ENCODE results near the gene TAGAP.
"Not testable (repeated sequence)": the region's sequence is repeated elsewhere in the genome, so short reads cannot be mapped to it uniquely, and the experiment has no call there.

TAGAP gene

GRCh38 chr6:159039885-159040258 is 4.9 kb downstream of the TAGAP start:
- Histone ChIP-seq H3K23ac (ENCODE audit: low read depth, low read length, poor library complexity) (no peak overlapping the region), H3K27ac (replicated peaks; ENCODE audit: low read length) (no peak overlapping the region), H3K27me3 (ENCODE audit: control insufficient read depth in 3 of 3, insufficient read depth in 3 of 3, low read depth in 1 of 3, low read length in 3 of 3) (peaks cover 0 to 30% (median 0%) of the 10 kb centered on the region in 3 experiments), H3K4me1 (ENCODE audit: control insufficient read depth in 2 of 2, insufficient read depth in 1 of 2, low read depth in 1 of 2, low read length in 2 of 2) (no peaks in the 10 kb centered on the region), H2BK15ac (ENCODE audit: low read length) (no peak overlapping the region), H3K4me2 (ENCODE audit: insufficient read depth, low read length, poor library complexity, severe bottlenecking) (no peak overlapping the region), H2BK5ac (ENCODE audit: low read length) (no peak overlapping the region), H3K18ac (ENCODE audit: low read length) (no peak overlapping the region), H3K14ac (ENCODE audit: low read length) (no peak overlapping the region), H3K9me3 (replicated peaks in 1 of 2; ENCODE audit: control insufficient read depth in 2 of 2, insufficient read depth in 1 of 2, low read depth in 1 of 2, low read length in 2 of 2) (no peaks in the 10 kb centered on the region), H3K9ac (ENCODE audit: low read depth, low read length, poor library complexity) (no peak overlapping the region), H3K36me3 (replicated peaks in 1 of 2; ENCODE audit: control insufficient read depth in 2 of 2, insufficient read depth in 2 of 2, low read length in 2 of 2) (no peaks in the 10 kb centered on the region), H2AFZ (ENCODE audit: low read length) (no peak overlapping the region), H3K4ac (ENCODE audit: low read length) (no peak overlapping the region), H3K79me1 (ENCODE audit: low read depth, low read length) (no peaks in the 10 kb centered on the region), H3K4me3 (ENCODE audit: low read length in 2 of 2) (no peak overlapping the region), H2BK120ac (ENCODE audit: low read depth, low read length) (no peak overlapping the region), H4K91ac (ENCODE audit: low read depth, low read length, poor library complexity) (no peak overlapping the region), H2AK5ac (ENCODE audit: low read depth, low read length) (no peak overlapping the region), H4K8ac (ENCODE audit: low read depth, low read length) (no peak overlapping the region), H2BK12ac (ENCODE audit: low read length) (no peak overlapping the region)
- DNase-seq (ENCODE audit: low spot score), result no peak
- no CpG with 5 or more reads among the region's 1 CpG for WGBS, 2 donors (ENCODE audit: extremely low coverage in 2 of 2, insufficient read length in 2 of 2, insufficient replicate concordance in 1 of 2)

- H3K36me3 ChIP-seq (replicated peaks in 1 of 2; ENCODE audit: control insufficient read depth in 2 of 2, insufficient read depth in 2 of 2, low read length in 2 of 2), result no peaks in the 10 kb centered on the region
- no peak overlapping the region for H3K14ac ChIP-seq (ENCODE audit: low read length)
- WGBS, 2 donors (ENCODE audit: extremely low coverage in 2 of 2, insufficient read length in 2 of 2, insufficient replicate concordance in 1 of 2), result no CpG with 5 or more reads among the region's 8 CpGs
- H2BK5ac ChIP-seq (ENCODE audit: low read length), result no peak overlapping the region
- H4K91ac ChIP-seq (ENCODE audit: low read depth, low read length, poor library complexity), result no peak overlapping the region
- no peak overlapping the region for H2AK5ac ChIP-seq (ENCODE audit: low read depth, low read length)
- H3K79me1 ChIP-seq (ENCODE audit: low read depth, low read length), result no peaks in the 10 kb centered on the region
- no peak overlapping the region for H3K4ac ChIP-seq (ENCODE audit: low read length)
- no peak overlapping the region for H3K9ac ChIP-seq (ENCODE audit: low read depth, low read length, poor library complexity)
- H4K8ac ChIP-seq (ENCODE audit: low read depth, low read length), result no peak overlapping the region
- H3K27me3 ChIP-seq (ENCODE audit: control insufficient read depth in 3 of 3, insufficient read depth in 3 of 3, low read depth in 1 of 3, low read length in 3 of 3), result peaks cover 0 to 30% (median 0%) of the 10 kb centered on the region in 3 experiments
- no peak overlapping the region for H2BK120ac ChIP-seq (ENCODE audit: low read depth, low read length)
- H3K4me3 ChIP-seq (ENCODE audit: low read length in 2 of 2), result no peak overlapping the region
- H2BK12ac ChIP-seq (ENCODE audit: low read length), result no peak overlapping the region
- H3K9me3 ChIP-seq (replicated peaks in 1 of 2; ENCODE audit: control insufficient read depth in 2 of 2, insufficient read depth in 1 of 2, low read depth in 1 of 2, low read length in 2 of 2), result no peaks in the 10 kb centered on the region
- H2BK15ac ChIP-seq (ENCODE audit: low read length), result no peak overlapping the region
- H3K23ac ChIP-seq (ENCODE audit: low read depth, low read length, poor library complexity), result no peak overlapping the region
- no peak overlapping the region for H2AFZ ChIP-seq (ENCODE audit: low read length)
- H3K18ac ChIP-seq (ENCODE audit: low read length), result no peak overlapping the region
- H3K4me1 ChIP-seq (ENCODE audit: control insufficient read depth in 2 of 2, insufficient read depth in 1 of 2, low read depth in 1 of 2, low read length in 2 of 2), result no peaks in the 10 kb centered on the region
- H3K27ac ChIP-seq (replicated peaks; ENCODE audit: low read length), result no peak overlapping the region
- DNase-seq (ENCODE audit: low spot score), result no peak
- H3K4me2 ChIP-seq (ENCODE audit: insufficient read depth, low read length, poor library complexity, severe bottlenecking), result no peak overlapping the region
These were observed 5.6 kb downstream of the TAGAP start for GRCh38 chr6:159038914-159039884.

GRCh38 chr6:159038318-159038717 is 6.5 kb downstream of the TAGAP start:
- not testable (repeated sequence) for H3K4me1 ChIP-seq (ENCODE audit: control insufficient read depth in 2 of 2, insufficient read depth in 1 of 2, low read depth in 1 of 2, low read length in 2 of 2); H3K18ac ChIP-seq (ENCODE audit: low read length); H2BK15ac ChIP-seq (ENCODE audit: low read length); H3K9ac ChIP-seq (ENCODE audit: low read depth, low read length, poor library complexity); H4K91ac ChIP-seq (ENCODE audit: low read depth, low read length, poor library complexity); H2AFZ ChIP-seq (ENCODE audit: low read length); H3K4me2 ChIP-seq (ENCODE audit: insufficient read depth, low read length, poor library complexity, severe bottlenecking); H3K23ac ChIP-seq (ENCODE audit: low read depth, low read length, poor library complexity); H2AK5ac ChIP-seq (ENCODE audit: low read depth, low read length); H3K4ac ChIP-seq (ENCODE audit: low read length); H3K79me1 ChIP-seq (ENCODE audit: low read depth, low read length); H4K8ac ChIP-seq (ENCODE audit: low read depth, low read length); H3K4me3 ChIP-seq (ENCODE audit: low read length in 2 of 2); H2BK12ac ChIP-seq (ENCODE audit: low read length); DNase-seq (ENCODE audit: low spot score); H3K27ac ChIP-seq (replicated peaks; ENCODE audit: low read length); H2BK5ac ChIP-seq (ENCODE audit: low read length); H3K36me3 ChIP-seq (replicated peaks in 1 of 2; ENCODE audit: control insufficient read depth in 2 of 2, insufficient read depth in 2 of 2, low read length in 2 of 2); H3K14ac ChIP-seq (ENCODE audit: low read length); H3K9me3 ChIP-seq (replicated peaks in 1 of 2; ENCODE audit: control insufficient read depth in 2 of 2, insufficient read depth in 1 of 2, low read depth in 1 of 2, low read length in 2 of 2); H2BK120ac ChIP-seq (ENCODE audit: low read depth, low read length)
- WGBS, 2 donors (ENCODE audit: extremely low coverage in 2 of 2, insufficient read length in 2 of 2, insufficient replicate concordance in 1 of 2), result no CpG with 5 or more reads among the region's 12 CpGs
- H3K27me3 ChIP-seq (ENCODE audit: control insufficient read depth in 3 of 3, insufficient read depth in 3 of 3, low read depth in 1 of 3, low read length in 3 of 3), result peaks cover 0 to 30% (median 0%) of the 10 kb centered on the region in 3 experiments

GRCh38 chr6:159037756-159038290 is 7.0 kb downstream of the TAGAP start:
- Histone ChIP-seq H4K91ac (ENCODE audit: low read depth, low read length, poor library complexity) (no peak overlapping the region), H3K23ac (ENCODE audit: low read depth, low read length, poor library complexity) (no peak overlapping the region), H2BK12ac (ENCODE audit: low read length) (no peak overlapping the region), H3K27ac (replicated peaks; ENCODE audit: low read length) (no peak overlapping the region), H3K4me2 (ENCODE audit: insufficient read depth, low read length, poor library complexity, severe bottlenecking) (no peak overlapping the region), H3K9ac (ENCODE audit: low read depth, low read length, poor library complexity) (no peak overlapping the region), H2BK15ac (ENCODE audit: low read length) (no peak overlapping the region), H2AK5ac (ENCODE audit: low read depth, low read length) (no peak overlapping the region), H3K4me3 (ENCODE audit: low read length in 2 of 2) (no peak overlapping the region), H3K9me3 (replicated peaks in 1 of 2; ENCODE audit: control insufficient read depth in 2 of 2, insufficient read depth in 1 of 2, low read depth in 1 of 2, low read length in 2 of 2) (no peaks in the 10 kb centered on the region), H3K18ac (ENCODE audit: low read length) (no peak overlapping the region), H3K4ac (ENCODE audit: low read length) (no peak overlapping the region), H4K8ac (ENCODE audit: low read depth, low read length) (no peak overlapping the region), H2BK120ac (ENCODE audit: low read depth, low read length) (no peak overlapping the region), H3K14ac (ENCODE audit: low read length) (no peak overlapping the region), H2AFZ (ENCODE audit: low read length) (no peak overlapping the region), H3K4me1 (ENCODE audit: control insufficient read depth in 2 of 2, insufficient read depth in 1 of 2, low read depth in 1 of 2, low read length in 2 of 2) (no peaks in the 10 kb centered on the region), H3K27me3 (ENCODE audit: control insufficient read depth in 3 of 3, insufficient read depth in 3 of 3, low read depth in 1 of 3, low read length in 3 of 3) (peaks cover 0 to 30% (median 0%) of the 10 kb centered on the region in 3 experiments), H3K36me3 (replicated peaks in 1 of 2; ENCODE audit: control insufficient read depth in 2 of 2, insufficient read depth in 2 of 2, low read length in 2 of 2) (no peaks in the 10 kb centered on the region), H3K79me1 (ENCODE audit: low read depth, low read length) (no peaks in the 10 kb centered on the region), H2BK5ac (ENCODE audit: low read length) (no peak overlapping the region)
- WGBS, 2 donors (ENCODE audit: extremely low coverage in 2 of 2, insufficient read length in 2 of 2, insufficient replicate concordance in 1 of 2), result no CpG with 5 or more reads among the region's 5 CpGs
- DNase-seq (ENCODE audit: low spot score), result no peak

Data from neuronal stem cell (in vitro differentiated cells).